H1 (cell line): Measurements from ENCODE around the gene LAIR1. TPM values are rescaled to one million over a fixed set of nuclear protein-coding genes. Genes with fewer than 3 reads are reported as not detected.

Source experiments
- JUN ChIP-seq: IDR thresholded peaks from 2 replicates; pipeline ENCODE4 v1.6.1; 2011; ENCODE audit warnings: low read depth, mild to moderate bottlenecking, improper control_type of control experiment, low read length
- POU5F1 ChIP-seq: IDR thresholded peaks from 2 replicates; pipeline ENCODE4 v1.6.1; 2011; ENCODE audit warnings: low read depth, mild to moderate bottlenecking, low read length, moderate library complexity
- SAP30 ChIP-seq: fragments of 300-600 bp; sonication (generic); IDR thresholded peaks from 2 replicates; pipeline ENCODE4 v1.7.1; 2012; ENCODE audit warnings: low read length, moderate library complexity, mild to moderate bottlenecking, inconsistent platforms; ENCODE audit not compliant: insufficient read depth, insufficient replicate concordance
- SP1 ChIP-seq: IDR thresholded peaks from 2 replicates; pipeline ENCODE4 v1.6.1; 2011; ENCODE audit warnings: low read depth, low read length
- SP2 ChIP-seq: IDR thresholded peaks from 2 replicates; pipeline ENCODE4 v1.6.1; 2012; ENCODE audit warnings: mild to moderate bottlenecking, low read length, inconsistent platforms
- polyA plus RNA-seq, 7 experiments: library from polyadenylated mRNA; depleted of rRNA in 3 of 7; stranded (reverse) in 5 of 7; unstranded in 2 of 7; fragments of >200 nt in 5 of 7; fragments of 200-250 nt in 2 of 7; gene quantifications; 1 replicate in 5 of 7; 2 replicates in 1 of 7; 4 replicates in 1 of 7; pipeline versions ENCODE4 v1.2.1 to v1.2.3, GENCODE V29; 2011 to 2013; ENCODE audit warnings: missing spikeins in 2 of 7, mixed read lengths in 2 of 7
- total RNA-seq: library from RNA; stranded (reverse); fragmentation: NEBNext Ultra II Directional; extraction: Animal tissue kit (Norgen Biotek cat#: 25700); gene quantifications from 2 replicates; pipeline ENCODE4 v1.2.1, GENCODE V29; 2021
- TF ChIP-seq, protein P1 (sequence below), 3 experiments: IDR thresholded peaks; 1 replicate in 2 of 3; 2 replicates in 1 of 3; pipeline versions ENCODE4 v1.5.1 to v1.6.1; 2011; ENCODE audit warnings: low read length in 3 of 3, mild to moderate bottlenecking in 3 of 3, inconsistent platforms in 2 of 3, low read depth in 1 of 3, moderate library complexity in 1 of 3; ENCODE audit not compliant: insufficient read depth in 1 of 3; ENCODE audit errors: control extremely low read depth in 1 of 3

Gene LAIR1
- total and polyA plus RNA-seq, 2 of the 8 experiments (the other 6 are each of a cell fraction or from before 2014, with no cell fraction given) = 0.18 TPM; not detected in 1

DNA sequence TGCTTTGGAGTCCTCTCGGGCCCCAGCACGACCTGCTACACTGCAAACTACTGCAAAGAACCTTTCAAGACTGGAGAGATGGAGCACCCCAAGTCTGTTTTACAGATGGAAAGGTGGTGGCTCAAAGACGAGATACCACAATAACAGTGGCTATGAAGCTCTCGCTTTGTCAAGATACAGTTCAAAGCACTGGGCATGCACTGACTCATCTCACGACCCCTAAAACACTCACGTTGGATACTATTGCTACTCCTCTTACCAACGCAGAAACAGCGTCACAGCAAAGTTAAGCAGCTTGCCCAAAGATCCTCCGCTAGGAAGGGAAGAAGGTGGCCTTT is 24.0 kb upstream of the LAIR1 start (continued):
- TF ChIP-seq SAP30 = no peak
- TF ChIP-seq POU5F1 = no peak
- TF ChIP-seq, protein P1, sequence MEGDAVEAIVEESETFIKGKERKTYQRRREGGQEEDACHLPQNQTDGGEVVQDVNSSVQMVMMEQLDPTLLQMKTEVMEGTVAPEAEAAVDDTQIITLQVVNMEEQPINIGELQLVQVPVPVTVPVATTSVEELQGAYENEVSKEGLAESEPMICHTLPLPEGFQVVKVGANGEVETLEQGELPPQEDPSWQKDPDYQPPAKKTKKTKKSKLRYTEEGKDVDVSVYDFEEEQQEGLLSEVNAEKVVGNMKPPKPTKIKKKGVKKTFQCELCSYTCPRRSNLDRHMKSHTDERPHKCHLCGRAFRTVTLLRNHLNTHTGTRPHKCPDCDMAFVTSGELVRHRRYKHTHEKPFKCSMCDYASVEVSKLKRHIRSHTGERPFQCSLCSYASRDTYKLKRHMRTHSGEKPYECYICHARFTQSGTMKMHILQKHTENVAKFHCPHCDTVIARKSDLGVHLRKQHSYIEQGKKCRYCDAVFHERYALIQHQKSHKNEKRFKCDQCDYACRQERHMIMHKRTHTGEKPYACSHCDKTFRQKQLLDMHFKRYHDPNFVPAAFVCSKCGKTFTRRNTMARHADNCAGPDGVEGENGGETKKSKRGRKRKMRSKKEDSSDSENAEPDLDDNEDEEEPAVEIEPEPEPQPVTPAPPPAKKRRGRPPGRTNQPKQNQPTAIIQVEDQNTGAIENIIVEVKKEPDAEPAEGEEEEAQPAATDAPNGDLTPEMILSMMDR (IDR thresholded peaks at IDR 0.05; ENCODE audit: control extremely low read depth in 1 of 3, insufficient read depth in 1 of 3, low read depth in 1 of 3, low read length in 3 of 3) = no peak
- TF ChIP-seq SP1 = no peak
- TF ChIP-seq JUN = no peak
- no peak for TF ChIP-seq SP2
